PC-3 (cell line): ENCODE measurements around the gene BTBD18. TPM values are rescaled to one million over a fixed set of nuclear protein-coding genes. Genes with fewer than 3 reads are reported as not detected.
A peak's percentile ranks its signal among the peaks of the same experiment; 100 is the strongest.

ENCODE experiments used
- ATAC-seq: fragments of 200-7000 bp; cut with Tn5 transposase; 2 replicates; pipeline ENCODE4 v1.9.1; 2020; ENCODE audit warnings: mild to moderate bottlenecking, moderate library complexity
- Bru-seq: library from RNA; stranded (reverse); fragments of 400-500 nt; gene quantifications from one replicate; lab custom pipeline; 2021; lab: Mats Ljungman, UMichigan
- BruChase-seq, 2 experiments: library from RNA; stranded (reverse); fragments of 400-500 nt; gene quantifications; one replicate each; lab custom pipeline; 2021; lab: Mats Ljungman, UMichigan
- BruUV-seq: library from RNA; stranded (reverse); fragments of 400-500 nt; replicated peaks from 2 replicates; lab custom pipeline; 2021; lab: Mats Ljungman, UMichigan
- CTCF ChIA-PET: fragments of 300-600 bp; sonication (Branson Sonifier 250); formaldehyde crosslinking; loops from one replicate; lab custom pipeline; 2022; ENCODE audit warnings: antibody characterized with exemption; lab: Charles Lee
- POLR2A ChIA-PET: fragments of 300-600 bp; sonication (Branson Sonifier 250); formaldehyde crosslinking; loops from one replicate; lab custom pipeline; 2022; ENCODE audit warnings: antibody characterized with exemption; ENCODE audit not compliant: unreplicated experiment; lab: Charles Lee
- DNase-seq: peaks from one replicate; pipeline ENCODE4 v3.0.0-alpha.2; 2015
- H2AFZ ChIP-seq: fragments of 300-600 bp; sonication (generic); 2 replicates; pipeline ENCODE4 v1.6.0; 2016; ENCODE audit warnings: antibody characterized with exemption, low read length
- H3F3A ChIP-seq: fragments of 300-600 bp; sonication (generic); one replicate; pipeline ENCODE4 v1.6.0; 2017; ENCODE audit warnings: antibody characterized with exemption, low read length, control low read depth, mild to moderate bottlenecking; ENCODE audit not compliant: unreplicated experiment
- H3K27ac ChIP-seq: fragments of 300-600 bp; sonication (generic); 2 replicates; pipeline ENCODE4 v1.5.1; 2016; ENCODE audit warnings: mild to moderate bottlenecking, low read length
- H3K27me3 ChIP-seq: fragments of 300-600 bp; sonication (generic); 2 replicates; pipeline ENCODE4 v1.6.1; 2016; ENCODE audit warnings: low read length, mixed read lengths
- H3K36me3 ChIP-seq: fragments of 300-600 bp; sonication (generic); 2 replicates; pipeline ENCODE4 v1.6.1; 2016; ENCODE audit warnings: low read depth, mixed run types, low read length, mixed read lengths
- H3K4me1 ChIP-seq: fragments of 300-600 bp; sonication (generic); 2 replicates; pipeline ENCODE4 v1.5.1; 2016; ENCODE audit warnings: low read length; ENCODE audit not compliant: insufficient read depth
- H3K4me2 ChIP-seq: fragments of 300-600 bp; sonication (generic); 2 replicates; pipeline ENCODE4 v1.6.0; 2016; ENCODE audit warnings: low read length
- H3K4me3 ChIP-seq: fragments of 300-600 bp; sonication (generic); 2 replicates; pipeline ENCODE4 v1.5.1; 2016; ENCODE audit warnings: mild to moderate bottlenecking, low read length, mixed read lengths
- H3K79me2 ChIP-seq: fragments of 300-600 bp; sonication (generic); 2 replicates; pipeline ENCODE4 v1.6.1; 2017; ENCODE audit warnings: low read length, mixed read lengths
- H3K9ac ChIP-seq: fragments of 300-600 bp; sonication (generic); 2 replicates; pipeline ENCODE4 v1.6.0; 2016; ENCODE audit warnings: mild to moderate bottlenecking, low read length
- H3K9me2 ChIP-seq: fragments of 300-600 bp; sonication (generic); replicated peaks from 2 replicates; pipeline ENCODE4 v1.6.1; 2016; ENCODE audit warnings: mixed run types, low read length, mixed read lengths
- H3K9me3 ChIP-seq: fragments of 300-600 bp; sonication (generic); 2 replicates; pipeline ENCODE4 v1.6.1; 2016; ENCODE audit warnings: low read length, mixed read lengths
- H4K20me1 ChIP-seq: fragments of 300-600 bp; sonication (generic); 2 replicates; pipeline ENCODE4 v1.6.1; 2016; ENCODE audit warnings: low read length, mixed read lengths
- CTCF ChIP-seq: fragments of 300-600 bp; sonication (generic); conservative IDR thresholded peaks from 2 replicates; pipeline ENCODE4 v1.5.1; 2017; ENCODE audit warnings: antibody characterized with exemption, low read depth, mild to moderate bottlenecking, low read length
- EZH2 ChIP-seq: fragments of 300-600 bp; sonication (generic); IDR thresholded peaks from one replicate; pipeline ENCODE4 v1.6.1; 2017; ENCODE audit warnings: antibody characterized with exemption, mild to moderate bottlenecking, low read length; ENCODE audit not compliant: unreplicated experiment
- EZH2phosphoT487 ChIP-seq: fragments of 300-600 bp; sonication (generic); IDR thresholded peaks from 2 replicates; pipeline ENCODE4 v1.6.1; 2018; ENCODE audit warnings: mild to moderate bottlenecking, antibody characterized with exemption, low read length, borderline replicate concordance
- intact Hi-C: fragments of 100-400 bp; cut with micrococcal nuclease; formaldehyde crosslinking; loops from 2 replicates; pipeline ENCODE4 v1.9.0; 2023
- long read RNA-seq: library from polyadenylated mRNA; unstranded; transcript quantifications from one replicate; pipeline ENCODE4 v2.0.0, GENCODE V29; 2021; ENCODE audit not compliant: unreplicated experiment
- total RNA-seq: library from RNA; depleted of rRNA; stranded (reverse); fragments of >200 nt; gene quantifications from 2 replicates; pipeline ENCODE4 v1.2.3, GENCODE V29; 2014; rRNA removed

BTBD18 gene
- not detected in 2 replicates for total RNA-seq
- not detected for Bru-seq, nascent RNA
- not detected for BruChase-seq, experiment 1, labeled RNA remaining after a 6-hour chase
- not detected for BruChase-seq, experiment 2, labeled RNA remaining after a 2-hour chase
- long read RNA-seq, partial matches to known transcripts: 0 of 4 reads
- long read RNA-seq, other reads (novel, unspliced or antisense): 4 of 4 reads

- Histone ChIP-seq H3K9ac (no peak within 1 kb of the TSS), H2AFZ (no peak within 1 kb of the TSS), H3K27ac (no peak within 1 kb of the TSS), H3K9me3 (no peaks in the 10 kb centered on the region), H3K4me3 (no peak within 1 kb of the TSS), H3K9me2 (no peaks in the 10 kb centered on the region), H4K20me1 (no peaks in the 10 kb centered on the region), H3K27me3 (no peaks in the 10 kb centered on the region), H3K4me1 (0 out of 2 replicates have a peak, but pooled peaks cover 3% of the 10 kb centered on the region), H3K79me2 (no peaks in the 10 kb centered on the region), H3F3A (peaks cover 5% of the 10 kb centered on the region), H3K4me2 (no peak within 1 kb of the TSS), H3K36me3 (no peaks in the 10 kb centered on the region)
- BruUV-seq: no TSS peak
- peak; percentile 92 for ATAC-seq
- TF ChIP-seq EZH2phosphoT487: no peak
- TF ChIP-seq CTCF: peak; percentile 87
- TF ChIP-seq EZH2: no peak
- intact Hi-C loops: loop anchor here (1.0 kb wide), 1 partner anchor 49 kb away; no protein-coding TSS in a partner anchor
- CTCF ChIA-PET: interaction anchor here (0.5 to 2.7 kb wide), 9 partner anchors 10 to 762 kb away, joined by 3 to 46 read pairs (median 5); partner anchors contain the start of gene CTNND1
- peak; percentile 79 for DNase-seq
- POLR2A ChIA-PET: interaction anchor here (0.6 to 1.1 kb wide), 2 partner anchors 9 to 48 kb away, joined by 5 read pairs; no protein-coding TSS in a partner anchor
Measured at GRCh38 chr11:57751676-57752253, at the start of gene BTBD18. TSS of gene BTBD18 (minus strand) at chr11:57751819. CDS start at chr11:57751188, 631 bp downstream.

- H3K9me3 ChIP-seq: no peaks in the 10 kb centered on the region
- CTCF ChIA-PET: interaction anchor here (0.6 to 2.0 kb wide), 12 partner anchors 12 to 591 kb away, joined by 3 to 56 read pairs (median 11); partner anchors contain the start of genes BTBD18, CTNND1 and SELENOH
- DNase-seq: no peak
- intact Hi-C loops: loop anchor here (2.0 kb wide), 1 partner anchor 134 kb away; no protein-coding TSS in a partner anchor
- H3K36me3 ChIP-seq: peaks cover 58% of the 10 kb centered on the region
- H3K4me1 ChIP-seq: peaks cover 32% of the 10 kb centered on the region
- peaks cover 17% of the 10 kb centered on the region for H3F3A ChIP-seq
- no peaks in the 10 kb centered on the region for H3K9me2 ChIP-seq
- peak overlapping the region; percentile 3; the same call in 1 of the 2 replicates for H3K9ac ChIP-seq
- H2AFZ ChIP-seq: no peak overlapping the region
- POLR2A ChIA-PET: interaction anchor here (0.6 to 1.5 kb wide), 7 partner anchors 20 to 153 kb away, joined by 3 to 17 read pairs (median 4); partner anchors contain the start of genes CTNND1 and SELENOH
- TF ChIP-seq EZH2 (no peak), EZH2phosphoT487 (no peak), CTCF (no peak)
- peaks cover 51% of the 10 kb centered on the region for H3K79me2 ChIP-seq
- no peaks in the 10 kb centered on the region for H3K27me3 ChIP-seq
- peak overlapping the region; percentile 29 for H3K4me2 ChIP-seq
- H4K20me1 ChIP-seq: no peaks in the 10 kb centered on the region
- no peak overlapping the region for H3K4me3 ChIP-seq
- no peak for ATAC-seq
- H3K27ac ChIP-seq: peak overlapping the region; percentile 18
- no TSS peak for BruUV-seq
Measured at GRCh38 chr11:57801183-57801485, 49.5 kb upstream of the BTBD18 start.
